Body of pancreas (tissue), 4 donors: ENCODE data around the gene IQCK.

Source experiments
- CTCF ChIP-seq, 7 experiments: fragments of 450-650 bp in 4 of 7; fragments of 200-600 bp in 3 of 7; sonication (generic) in 3 of 7; IDR thresholded peaks; one replicate each; pipeline ENCODE4 v1.5.1; 2016 to 2019; ENCODE audit warnings: antibody characterized with exemption in 7 of 7
- POLR2A ChIP-seq, 3 donors: fragments of 450-650 bp; IDR thresholded peaks; one replicate each; pipeline ENCODE4 v1.6.1; 2016; ENCODE audit warnings: antibody characterized with exemption in 3 of 3, mild to moderate bottlenecking in 2 of 3

- TF ChIP-seq CTCF (IDR thresholded peaks at IDR 0.05), result no peak
- no peak for TF ChIP-seq POLR2A (IDR thresholded peaks at IDR 0.05)
Observed at GRCh38 chr16:19833581-19833980, 115.5 kb downstream of the IQCK start.
